Sigmoid colon (tissue), 4 donors: Measurements from ENCODE around the gene PRMT7.

Experiments
- EP300 ChIP-seq, 4 donors: sonication (generic); formaldehyde crosslinking; IDR thresholded peaks; one replicate each; pipeline ENCODE4 v1.6.1; 2017; ENCODE audit warnings: antibody characterized with exemption in 4 of 4
- POLR2AphosphoS5 ChIP-seq, 4 donors: sonication (generic); formaldehyde crosslinking; IDR thresholded peaks; one replicate each; pipeline ENCODE4 v1.6.1; 2017; ENCODE audit warnings: antibody characterized with exemption in 4 of 4
- TF ChIP-seq, protein P1 (sequence below), 4 experiments: fragments of 450-650 bp in 3 of 4; fragments of 200-600 bp in 1 of 4; IDR thresholded peaks; one replicate each; pipeline ENCODE4 v1.5.1; 2016 to 2019; ENCODE audit warnings: antibody characterized with exemption in 4 of 4, mild to moderate bottlenecking in 3 of 4, moderate library complexity in 2 of 4

DNA sequence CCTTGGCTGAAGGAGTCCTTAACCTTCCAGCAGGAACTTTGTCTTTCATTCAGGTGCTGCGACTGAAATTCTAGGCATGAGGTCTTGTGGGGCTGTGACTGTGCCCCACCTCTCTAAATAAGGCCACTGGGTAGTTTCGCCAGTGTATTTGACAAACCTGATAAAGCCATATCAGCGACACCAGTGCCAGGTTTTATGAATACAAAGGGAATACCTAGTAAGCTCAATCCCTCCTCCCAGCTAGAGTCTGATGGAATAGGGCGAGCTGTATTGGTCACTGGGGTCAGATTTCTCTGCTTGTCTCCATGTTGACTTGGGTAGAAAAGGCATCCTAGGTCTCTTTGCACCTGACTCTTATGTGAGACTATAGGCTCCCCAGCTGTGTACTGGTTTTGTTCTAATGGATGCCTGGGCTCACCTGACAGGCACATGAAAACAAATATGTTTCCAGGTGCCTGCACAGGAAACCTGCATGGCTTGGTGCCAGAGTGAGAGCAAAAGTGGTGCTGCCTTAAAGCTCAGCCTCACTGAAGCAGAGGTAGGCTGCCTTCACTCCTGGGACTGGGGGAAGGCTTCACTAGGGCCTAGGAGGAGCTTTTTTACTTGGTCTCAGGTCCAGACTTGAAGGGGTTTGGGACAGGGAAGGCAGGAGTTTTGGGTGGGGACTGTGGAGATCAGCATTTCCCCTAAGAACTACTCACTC lies 38.2 kb upstream of the PRMT7 start:
- TF ChIP-seq, protein P1, sequence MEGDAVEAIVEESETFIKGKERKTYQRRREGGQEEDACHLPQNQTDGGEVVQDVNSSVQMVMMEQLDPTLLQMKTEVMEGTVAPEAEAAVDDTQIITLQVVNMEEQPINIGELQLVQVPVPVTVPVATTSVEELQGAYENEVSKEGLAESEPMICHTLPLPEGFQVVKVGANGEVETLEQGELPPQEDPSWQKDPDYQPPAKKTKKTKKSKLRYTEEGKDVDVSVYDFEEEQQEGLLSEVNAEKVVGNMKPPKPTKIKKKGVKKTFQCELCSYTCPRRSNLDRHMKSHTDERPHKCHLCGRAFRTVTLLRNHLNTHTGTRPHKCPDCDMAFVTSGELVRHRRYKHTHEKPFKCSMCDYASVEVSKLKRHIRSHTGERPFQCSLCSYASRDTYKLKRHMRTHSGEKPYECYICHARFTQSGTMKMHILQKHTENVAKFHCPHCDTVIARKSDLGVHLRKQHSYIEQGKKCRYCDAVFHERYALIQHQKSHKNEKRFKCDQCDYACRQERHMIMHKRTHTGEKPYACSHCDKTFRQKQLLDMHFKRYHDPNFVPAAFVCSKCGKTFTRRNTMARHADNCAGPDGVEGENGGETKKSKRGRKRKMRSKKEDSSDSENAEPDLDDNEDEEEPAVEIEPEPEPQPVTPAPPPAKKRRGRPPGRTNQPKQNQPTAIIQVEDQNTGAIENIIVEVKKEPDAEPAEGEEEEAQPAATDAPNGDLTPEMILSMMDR (IDR thresholded peaks at IDR 0.05), result no peak
- TF ChIP-seq POLR2AphosphoS5 (IDR thresholded peaks at IDR 0.05) (no peak), EP300 (IDR thresholded peaks at IDR 0.05) (no peak)
